PC-3 (cell line): ENCODE results near the gene GRK3. TPM values are rescaled to one million over a fixed set of nuclear protein-coding genes. Genes with fewer than 3 reads are reported as not detected.
"Not testable (repeated sequence)": the region's sequence is repeated elsewhere in the genome, so short reads cannot be mapped to it uniquely, and the experiment has no call there.

Source experiments
- ATAC-seq: fragments of 200-7000 bp; cut with Tn5 transposase; 2 replicates; pipeline ENCODE4 v1.9.1; 2020; ENCODE audit warnings: mild to moderate bottlenecking, moderate library complexity
- BruUV-seq: library from RNA; stranded (reverse); fragments of 400-500 nt; replicated peaks from 2 replicates; lab custom pipeline; 2021; lab: Mats Ljungman, UMichigan
- CTCF ChIA-PET: fragments of 300-600 bp; sonication (Branson Sonifier 250); formaldehyde crosslinking; loops from one replicate; lab custom pipeline; 2022; ENCODE audit warnings: antibody characterized with exemption; lab: Charles Lee
- POLR2A ChIA-PET: fragments of 300-600 bp; sonication (Branson Sonifier 250); formaldehyde crosslinking; loops from one replicate; lab custom pipeline; 2022; ENCODE audit warnings: antibody characterized with exemption; ENCODE audit not compliant: unreplicated experiment; lab: Charles Lee
- DNase-seq: peaks from one replicate; pipeline ENCODE4 v3.0.0-alpha.2; 2015
- H2AFZ ChIP-seq: fragments of 300-600 bp; sonication (generic); 2 replicates; pipeline ENCODE4 v1.6.0; 2016; ENCODE audit warnings: antibody characterized with exemption, low read length
- H3F3A ChIP-seq: fragments of 300-600 bp; sonication (generic); one replicate; pipeline ENCODE4 v1.6.0; 2017; ENCODE audit warnings: antibody characterized with exemption, low read length, control low read depth, mild to moderate bottlenecking; ENCODE audit not compliant: unreplicated experiment
- H3K27ac ChIP-seq: fragments of 300-600 bp; sonication (generic); 2 replicates; pipeline ENCODE4 v1.5.1; 2016; ENCODE audit warnings: mild to moderate bottlenecking, low read length
- H3K27me3 ChIP-seq: fragments of 300-600 bp; sonication (generic); 2 replicates; pipeline ENCODE4 v1.6.1; 2016; ENCODE audit warnings: low read length, mixed read lengths
- H3K36me3 ChIP-seq: fragments of 300-600 bp; sonication (generic); 2 replicates; pipeline ENCODE4 v1.6.1; 2016; ENCODE audit warnings: low read depth, mixed run types, low read length, mixed read lengths
- H3K4me1 ChIP-seq: fragments of 300-600 bp; sonication (generic); 2 replicates; pipeline ENCODE4 v1.5.1; 2016; ENCODE audit warnings: low read length; ENCODE audit not compliant: insufficient read depth
- H3K4me2 ChIP-seq: fragments of 300-600 bp; sonication (generic); 2 replicates; pipeline ENCODE4 v1.6.0; 2016; ENCODE audit warnings: low read length
- H3K4me3 ChIP-seq: fragments of 300-600 bp; sonication (generic); 2 replicates; pipeline ENCODE4 v1.5.1; 2016; ENCODE audit warnings: mild to moderate bottlenecking, low read length, mixed read lengths
- H3K79me2 ChIP-seq: fragments of 300-600 bp; sonication (generic); 2 replicates; pipeline ENCODE4 v1.6.1; 2017; ENCODE audit warnings: low read length, mixed read lengths
- H3K9ac ChIP-seq: fragments of 300-600 bp; sonication (generic); 2 replicates; pipeline ENCODE4 v1.6.0; 2016; ENCODE audit warnings: mild to moderate bottlenecking, low read length
- H3K9me2 ChIP-seq: fragments of 300-600 bp; sonication (generic); replicated peaks from 2 replicates; pipeline ENCODE4 v1.6.1; 2016; ENCODE audit warnings: mixed run types, low read length, mixed read lengths
- H3K9me3 ChIP-seq: fragments of 300-600 bp; sonication (generic); 2 replicates; pipeline ENCODE4 v1.6.1; 2016; ENCODE audit warnings: low read length, mixed read lengths
- H4K20me1 ChIP-seq: fragments of 300-600 bp; sonication (generic); 2 replicates; pipeline ENCODE4 v1.6.1; 2016; ENCODE audit warnings: low read length, mixed read lengths
- CTCF ChIP-seq: fragments of 300-600 bp; sonication (generic); conservative IDR thresholded peaks from 2 replicates; pipeline ENCODE4 v1.5.1; 2017; ENCODE audit warnings: antibody characterized with exemption, low read depth, mild to moderate bottlenecking, low read length
- EZH2 ChIP-seq: fragments of 300-600 bp; sonication (generic); IDR thresholded peaks from one replicate; pipeline ENCODE4 v1.6.1; 2017; ENCODE audit warnings: antibody characterized with exemption, mild to moderate bottlenecking, low read length; ENCODE audit not compliant: unreplicated experiment
- EZH2phosphoT487 ChIP-seq: fragments of 300-600 bp; sonication (generic); IDR thresholded peaks from 2 replicates; pipeline ENCODE4 v1.6.1; 2018; ENCODE audit warnings: mild to moderate bottlenecking, antibody characterized with exemption, low read length, borderline replicate concordance
- intact Hi-C: fragments of 100-400 bp; cut with micrococcal nuclease; formaldehyde crosslinking; loops from 2 replicates; pipeline ENCODE4 v1.9.0; 2023
- total RNA-seq: library from RNA; depleted of rRNA; stranded (reverse); fragments of >200 nt; gene quantifications from 2 replicates; pipeline ENCODE4 v1.2.3, GENCODE V29; 2014

The GRK3 gene
- total RNA-seq, 1 experiment from 2014 or later: under 0.01 TPM

- Histone ChIP-seq H3K4me2 (no peak overlapping the region), H3K9ac (no peak overlapping the region), H3K9me3 (no peaks in the 10 kb centered on the region), H3F3A (no peaks in the 10 kb centered on the region), H3K9me2 (no peaks in the 10 kb centered on the region), H3K79me2 (no peaks in the 10 kb centered on the region), H3K27me3 (peaks cover 11% of the 10 kb centered on the region; the same call in 1 of the 2 replicates), H4K20me1 (no peaks in the 10 kb centered on the region), H3K27ac (no peak overlapping the region), H3K4me3 (no peak overlapping the region), H3K36me3 (no peaks in the 10 kb centered on the region), H3K4me1 (no peaks in the 10 kb centered on the region), H2AFZ (no peak overlapping the region)
- ATAC-seq (no peak), DNase-seq (no peak)
- BruUV-seq: no TSS peak
- POLR2A ChIA-PET: no interaction called here
- CTCF ChIA-PET: no interaction called here
- intact Hi-C loops: no loop called here
- TF ChIP-seq EZH2: no peak
- TF ChIP-seq CTCF: no peak
- no peak for TF ChIP-seq EZH2phosphoT487
Measured at GRCh38 chr22:25555586-25555985, 8.9 kb upstream of the GRK3 start.

GRCh38 chr22:25557218-25557617, 7.3 kb upstream of the GRK3 start:
- intact Hi-C loops: no loop called here
- no peaks in the 10 kb centered on the region for H3F3A ChIP-seq
- no peak overlapping the region for H3K4me3 ChIP-seq
- H3K9me2 ChIP-seq: no peaks in the 10 kb centered on the region
- no peak overlapping the region for H3K9ac ChIP-seq
- POLR2A ChIA-PET: no interaction called here
- no TSS peak for BruUV-seq
- CTCF ChIA-PET: no interaction called here
- no peaks in the 10 kb centered on the region for H4K20me1 ChIP-seq
- no peaks in the 10 kb centered on the region for H3K4me1 ChIP-seq
- DNase-seq: no peak
- no peaks in the 10 kb centered on the region for H3K36me3 ChIP-seq
- no peak overlapping the region for H2AFZ ChIP-seq
- no peaks in the 10 kb centered on the region for H3K79me2 ChIP-seq
- no peak overlapping the region for H3K4me2 ChIP-seq
- H3K27ac ChIP-seq: no peak overlapping the region
- peaks cover 11% of the 10 kb centered on the region; the same call in 1 of the 2 replicates for H3K27me3 ChIP-seq
- no peak for ATAC-seq
- TF ChIP-seq EZH2 (no peak), CTCF (no peak), EZH2phosphoT487 (no peak)
- H3K9me3 ChIP-seq: no peaks in the 10 kb centered on the region

- H3K4me3 ChIP-seq: no peak overlapping the region
- ChIA-PET POLR2A (no interaction called here), CTCF (no interaction called here)
- H4K20me1 ChIP-seq: no peaks in the 10 kb centered on the region
- BruUV-seq: no TSS peak
- H3K36me3 ChIP-seq: no peaks in the 10 kb centered on the region
- DNase-seq: no peak
- H3K9me2 ChIP-seq: no peaks in the 10 kb centered on the region
- no peak overlapping the region for H3K9ac ChIP-seq
- ATAC-seq: no peak
- intact Hi-C loops: no loop called here
- no peak overlapping the region for H2AFZ ChIP-seq
- no peaks in the 10 kb centered on the region for H3K79me2 ChIP-seq
- TF ChIP-seq EZH2 (no peak), EZH2phosphoT487 (no peak), CTCF (no peak)
- H3K4me2 ChIP-seq: no peak overlapping the region
- no peaks in the 10 kb centered on the region for H3K4me1 ChIP-seq
- no peak overlapping the region for H3K27ac ChIP-seq
- H3F3A ChIP-seq: no peaks in the 10 kb centered on the region
- H3K9me3 ChIP-seq: no peaks in the 10 kb centered on the region
- H3K27me3 ChIP-seq: peaks cover 13% of the 10 kb centered on the region; the same call in 1 of the 2 replicates
Measured at GRCh38 chr22:25558341-25558740, 6.1 kb upstream of the GRK3 start.

- H3K36me3 ChIP-seq, H4K20me1 ChIP-seq, H2AFZ ChIP-seq, POLR2A ChIA-PET, CTCF ChIA-PET, H3K79me2 ChIP-seq, H3K4me1 ChIP-seq, DNase-seq, H3F3A ChIP-seq, H3K9me2 ChIP-seq, BruUV-seq, H3K27ac ChIP-seq, H3K4me2 ChIP-seq, intact Hi-C loops, H3K9ac ChIP-seq, H3K4me3 ChIP-seq, ATAC-seq, H3K9me3 ChIP-seq: not testable (repeated sequence)
- H3K27me3 ChIP-seq: peaks cover 25% of the 10 kb centered on the region
Measured at GRCh38 chr22:25559910-25560309, 4.6 kb upstream of the GRK3 start.
